NCI-H82 (cell line): ENCODE data around the gene GBX1.

ENCODE experiments used
- DNase-seq: peaks from one replicate; lab custom pipeline; 2025; lab: John Stamatoyannopoulos, UW

The GBX1 gene

DNA sequence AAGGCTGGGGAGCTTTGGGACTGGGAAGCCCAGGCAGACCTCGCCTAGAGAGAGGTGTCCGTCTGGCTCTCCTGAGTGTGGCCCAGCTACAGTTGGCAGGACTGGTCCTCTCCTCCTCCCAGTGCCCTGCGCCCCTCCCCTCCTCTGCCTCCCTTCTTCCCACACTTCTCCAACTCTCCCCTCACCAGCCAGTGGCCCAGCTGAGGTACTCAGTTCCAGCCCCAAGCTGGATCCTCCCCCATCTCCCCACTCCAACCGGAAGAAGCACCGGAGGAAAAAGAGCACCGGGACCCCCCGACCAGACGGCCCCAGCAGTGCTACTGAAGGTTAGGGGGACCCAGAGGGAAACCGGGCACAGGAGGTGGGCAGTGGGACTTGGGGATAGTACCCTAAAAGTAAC lies 27.7 kb downstream of the GBX1 start:
- DNase-seq, result no peak

DNA sequence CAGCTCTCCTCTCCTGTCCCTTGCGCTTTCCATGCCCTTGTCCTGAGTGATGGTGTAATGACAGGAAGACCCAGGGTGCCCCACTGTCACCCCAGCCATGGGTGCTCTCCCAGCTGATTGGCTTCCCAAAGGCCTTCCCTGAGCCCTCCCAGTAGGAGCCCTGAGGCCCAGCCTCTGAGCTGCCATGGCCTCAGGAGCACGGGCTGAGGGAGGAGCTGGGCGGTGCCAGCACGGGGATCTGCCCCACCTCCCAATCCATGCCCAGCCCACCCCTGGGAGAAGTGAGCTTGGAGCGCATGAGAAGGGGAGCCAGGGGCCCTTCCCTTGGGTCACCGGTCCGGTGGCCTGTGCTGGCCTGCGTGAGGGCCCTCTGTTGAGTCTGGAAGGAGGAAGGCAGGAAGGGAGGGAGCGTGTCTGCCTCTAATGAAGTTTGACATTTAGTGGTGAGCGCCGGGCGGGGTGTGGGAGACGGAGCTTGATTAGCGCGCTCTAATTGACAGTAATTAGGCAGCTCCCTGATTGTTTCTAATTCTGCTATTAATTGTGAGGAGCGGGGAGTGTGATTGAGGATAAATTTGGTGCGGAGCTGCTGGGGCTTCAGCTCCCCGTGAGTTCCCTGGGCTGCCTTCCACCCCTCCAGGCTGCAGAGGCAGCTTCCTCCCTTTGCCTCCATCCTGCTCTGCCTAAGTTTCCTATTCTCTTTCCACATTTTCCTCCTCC lies 28.3 kb downstream of the GBX1 start:
- no peak for DNase-seq

DNA sequence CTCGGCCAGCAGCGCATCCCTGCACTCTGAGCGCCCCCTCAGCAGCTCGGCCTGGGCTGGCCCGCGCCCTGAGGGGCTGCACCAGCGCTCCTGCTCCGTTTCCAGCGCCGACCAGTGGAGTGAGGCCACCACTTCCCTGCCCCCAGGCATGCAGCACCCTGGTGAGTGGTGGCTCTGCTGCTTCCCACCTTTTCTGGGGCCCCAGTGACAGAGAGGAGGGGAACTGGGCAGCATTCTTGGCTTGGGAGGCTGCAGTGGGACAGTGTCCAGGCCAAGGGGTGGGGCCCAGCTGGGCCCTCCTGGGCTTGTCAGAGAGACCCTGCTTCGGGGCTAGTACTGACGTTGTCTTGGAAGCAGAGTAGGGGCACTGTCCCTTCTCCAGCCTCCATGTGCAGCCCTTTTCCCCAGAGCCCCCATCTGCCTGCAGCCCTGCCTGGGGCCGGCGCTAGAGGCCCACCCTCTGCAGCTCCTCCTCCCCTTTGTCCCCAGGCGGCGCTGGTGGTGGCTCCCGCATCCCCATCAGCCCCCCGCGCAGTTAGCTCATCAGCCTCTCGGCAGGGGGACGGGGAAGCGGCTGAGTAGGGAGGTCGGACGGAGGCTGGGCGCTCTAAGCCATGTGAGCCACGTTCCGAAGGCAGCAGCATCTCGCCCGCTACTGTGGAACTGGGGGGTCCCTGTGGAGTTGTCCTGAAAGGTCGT lies 29.2 kb downstream of the GBX1 start:
- no peak for DNase-seq

DNA sequence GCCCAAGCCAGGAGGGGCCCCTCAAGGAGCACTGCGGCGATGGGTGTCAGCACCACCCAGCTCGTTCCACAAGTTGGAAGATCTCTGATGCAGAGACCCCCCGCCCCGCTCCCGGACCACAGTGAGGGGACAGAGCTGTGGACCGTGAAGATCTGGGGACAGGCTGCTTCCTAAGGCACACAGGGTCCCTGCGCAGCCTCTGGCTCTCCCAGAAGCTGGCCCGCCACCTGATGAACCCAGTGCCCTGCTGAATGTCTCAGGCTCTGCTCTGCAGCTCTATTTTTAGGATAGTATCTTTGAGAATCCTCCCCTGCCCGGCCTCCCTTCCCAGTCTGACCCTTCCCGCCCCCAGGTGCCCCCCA lies 29.7 kb downstream of the GBX1 start:
- no peak for DNase-seq

- DNase-seq, result no peak
These were observed 30.3 kb downstream of the GBX1 start for GRCh38 chr7:151137076-151137675.

DNA sequence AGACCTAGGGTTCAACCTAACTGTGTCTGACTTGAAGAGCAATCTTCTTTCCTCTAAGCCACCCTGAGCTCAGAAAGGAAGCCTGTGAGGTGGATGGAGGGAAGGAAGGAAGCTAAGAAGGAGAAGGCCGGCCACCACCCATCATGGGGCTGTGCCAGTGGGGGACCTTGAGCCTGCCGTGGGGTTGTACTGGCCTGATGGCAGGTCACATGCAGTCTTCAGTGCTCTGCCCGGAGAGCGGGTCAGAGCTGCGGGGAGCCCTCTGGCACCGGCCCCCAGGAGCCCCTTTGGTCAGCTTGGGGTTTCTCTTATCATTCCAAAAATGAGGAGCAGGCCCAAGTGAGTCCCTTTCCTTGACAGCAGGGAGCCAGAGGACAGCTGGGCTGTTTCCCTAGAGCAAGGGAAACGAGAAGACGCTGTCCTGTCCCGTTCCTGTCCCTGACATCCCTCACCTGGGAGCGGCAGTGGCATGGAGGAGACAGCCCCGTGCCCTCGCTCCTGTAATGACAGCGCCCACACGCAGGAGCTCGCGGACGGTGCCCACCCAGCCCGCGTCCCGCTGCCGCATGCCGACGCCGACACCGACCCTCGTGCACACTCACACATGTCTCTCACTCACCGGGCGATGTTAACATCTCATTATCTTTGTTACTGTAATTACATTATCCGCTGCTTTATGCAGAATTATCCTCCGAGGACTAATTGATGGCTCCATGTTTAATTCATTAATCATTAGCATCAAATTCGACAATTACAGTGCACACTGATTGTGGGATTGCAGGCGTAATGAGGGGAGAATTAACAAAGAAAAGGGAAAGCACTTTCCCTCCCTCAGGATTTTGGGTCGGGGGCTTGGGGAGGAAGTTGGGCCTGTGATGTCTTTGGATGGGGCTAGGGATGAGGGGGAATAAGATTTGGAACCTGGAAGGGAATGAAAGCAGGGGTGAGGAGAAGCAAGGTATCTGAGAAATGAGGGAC lies 31.3 kb downstream of the GBX1 start:
- DNase-seq, result no peak

DNA sequence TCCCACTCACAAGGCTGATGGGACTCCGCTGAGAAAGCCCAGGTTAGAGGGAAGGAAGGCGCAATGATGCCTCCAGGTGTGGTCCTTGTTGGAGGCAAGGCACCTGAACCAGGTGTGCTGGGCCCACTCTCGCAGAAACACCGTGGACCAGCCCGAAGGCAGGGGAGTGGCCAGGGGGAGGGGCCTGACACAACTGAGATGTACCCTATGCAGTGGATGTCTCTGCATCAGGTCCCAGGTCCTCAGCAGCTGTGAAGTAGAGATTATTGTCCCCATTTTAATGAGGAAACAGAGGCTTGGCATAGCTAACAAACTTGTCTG lies 32.0 kb downstream of the GBX1 start:
- DNase-seq, result no peak

DNA sequence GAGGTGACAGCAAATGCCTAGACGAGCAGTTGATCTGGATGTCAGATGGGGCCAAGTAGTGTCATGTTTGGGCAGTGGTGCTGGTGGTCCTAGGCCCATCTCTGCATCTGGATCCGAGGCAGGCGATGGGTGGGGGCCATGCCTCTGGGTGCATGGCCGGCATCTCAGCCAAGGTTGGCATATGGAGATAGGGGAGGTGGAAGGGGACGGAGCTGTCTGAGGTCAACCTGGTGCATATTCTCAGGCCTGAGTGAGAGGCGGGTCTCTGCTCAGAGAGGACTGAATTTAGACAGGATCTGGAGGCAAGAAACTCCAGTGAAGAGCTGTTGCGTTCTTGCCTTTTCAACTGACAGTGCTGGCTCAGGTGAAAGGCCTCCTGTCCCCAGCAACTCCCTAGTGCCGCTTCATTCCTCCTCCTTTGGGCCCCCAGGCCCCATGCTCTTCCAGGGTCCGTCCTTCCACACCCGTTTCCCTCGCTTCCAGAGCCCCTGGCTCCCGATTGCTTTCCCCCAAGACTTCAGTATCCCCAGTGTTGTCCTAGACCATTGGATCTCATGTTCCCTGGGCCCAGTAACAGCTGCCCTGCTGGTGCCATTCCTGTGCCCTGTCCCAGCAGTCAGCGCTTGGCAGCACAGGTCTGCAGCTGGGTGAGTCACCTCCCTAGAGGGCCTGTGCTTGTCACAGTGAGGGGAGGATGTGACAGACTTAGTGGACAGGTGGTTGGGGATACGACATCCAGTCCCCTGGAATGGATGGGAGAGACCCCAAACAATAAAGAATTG lies 32.6 kb downstream of the GBX1 start:
- no peak for DNase-seq

DNA sequence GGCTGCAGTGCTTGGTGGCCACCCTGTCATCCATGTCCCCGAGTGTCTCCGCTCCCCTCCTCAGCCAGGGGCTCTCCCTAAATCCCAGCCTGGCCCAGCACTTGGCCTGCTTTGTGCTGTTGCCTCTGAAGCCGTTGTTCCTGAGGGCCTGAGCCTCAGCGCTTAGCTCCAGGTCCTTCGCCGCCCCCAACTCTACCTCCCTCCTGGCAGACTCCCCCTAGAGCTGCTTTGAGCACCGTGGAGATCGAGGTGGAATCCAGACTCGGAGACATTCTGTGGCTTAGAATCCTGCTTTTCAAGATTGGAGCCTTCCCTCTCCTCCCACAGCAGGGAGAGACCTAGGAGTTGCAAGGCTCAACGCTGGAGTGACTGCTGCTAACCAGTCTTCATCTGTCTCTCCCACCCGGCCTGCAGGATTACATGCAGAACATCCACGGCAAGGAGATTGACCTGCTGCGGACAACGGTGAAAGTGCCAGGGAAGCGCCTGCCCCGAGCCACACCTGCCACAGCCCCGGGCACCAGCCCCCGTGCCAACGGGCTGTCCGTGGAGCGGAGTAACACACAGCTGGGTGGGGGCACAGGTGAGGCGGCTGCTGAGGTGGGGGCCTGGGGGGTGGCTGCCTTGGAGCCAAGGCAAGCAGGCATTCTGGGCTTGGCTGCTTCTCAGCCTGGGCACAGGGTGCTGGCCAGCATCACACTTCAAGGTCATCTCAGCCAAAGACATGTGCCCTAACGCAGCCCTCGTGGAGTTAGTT lies 33.3 kb downstream of the GBX1 start:
- DNase-seq, result no peak

DNA sequence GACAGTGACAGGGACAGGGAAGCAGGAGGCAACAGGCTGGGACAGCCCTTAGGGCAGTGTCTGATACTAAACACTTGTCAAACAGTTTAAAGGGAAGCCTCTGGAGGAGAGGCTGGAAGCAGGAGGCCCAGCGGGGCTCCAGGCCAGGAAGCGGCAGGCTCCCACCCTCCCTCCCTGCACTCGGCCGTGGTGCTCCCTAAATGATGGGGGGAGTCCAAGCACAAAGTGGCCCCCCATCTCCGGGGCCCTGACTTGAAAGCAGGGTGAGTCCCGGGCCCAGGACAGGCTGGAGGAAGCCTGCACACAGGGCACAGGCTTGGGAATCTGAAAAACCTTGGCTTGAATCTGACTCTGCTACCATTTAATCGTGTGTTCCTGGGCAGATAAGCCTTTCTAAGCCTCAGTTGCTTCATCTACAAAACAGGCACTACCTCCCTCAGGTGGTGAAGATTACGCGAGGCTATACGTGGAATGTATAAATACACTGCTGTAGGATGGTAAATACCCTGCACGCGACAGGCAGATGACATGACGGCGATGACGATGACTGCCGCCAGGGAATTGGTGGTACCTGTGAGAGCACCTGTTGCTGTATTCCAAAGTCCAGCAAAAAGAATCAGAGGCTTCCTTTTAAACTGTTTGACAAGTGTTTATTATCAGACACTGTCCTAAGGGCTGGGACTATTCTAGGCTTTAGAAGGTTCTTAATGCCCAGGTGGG lies 34.1 kb downstream of the GBX1 start:
- no peak for DNase-seq

DNA sequence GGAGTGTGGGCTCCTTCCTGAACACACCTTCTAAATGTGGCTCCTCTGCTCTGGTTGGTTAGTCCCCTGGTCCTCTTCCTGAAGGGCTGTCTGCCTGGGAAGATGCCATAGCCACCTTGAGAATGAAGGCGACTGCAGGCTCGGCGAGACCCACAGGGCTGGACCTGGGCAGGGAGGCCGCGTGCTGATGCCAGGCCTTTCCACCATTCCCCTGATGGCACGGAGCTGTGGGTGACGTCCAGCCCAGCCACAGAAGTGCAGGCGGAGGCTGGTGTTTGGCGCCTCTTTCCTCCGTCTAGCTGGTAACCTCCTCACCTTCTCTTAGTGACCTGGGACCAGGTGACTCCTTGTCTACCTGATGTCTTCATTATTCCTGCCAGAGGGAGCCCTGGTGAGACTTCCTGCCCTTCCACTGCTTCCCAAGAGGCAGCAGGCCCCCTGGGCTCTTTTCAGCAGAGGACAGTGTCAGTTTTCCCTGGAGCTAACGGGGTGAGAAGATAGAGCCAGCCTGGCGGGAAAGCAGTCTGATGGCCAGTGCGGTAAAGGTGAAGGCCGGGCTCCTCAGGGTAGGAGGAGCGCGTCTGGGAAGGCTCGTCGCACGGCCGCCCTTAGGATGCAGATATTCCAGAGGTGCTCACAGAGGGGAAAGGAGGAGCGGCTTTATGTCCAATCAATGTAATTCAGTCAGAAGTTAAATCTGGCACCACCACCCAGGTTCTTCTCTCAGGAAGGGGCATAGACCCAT lies 34.9 kb downstream of the GBX1 start:
- DNase-seq, result no peak

DNA sequence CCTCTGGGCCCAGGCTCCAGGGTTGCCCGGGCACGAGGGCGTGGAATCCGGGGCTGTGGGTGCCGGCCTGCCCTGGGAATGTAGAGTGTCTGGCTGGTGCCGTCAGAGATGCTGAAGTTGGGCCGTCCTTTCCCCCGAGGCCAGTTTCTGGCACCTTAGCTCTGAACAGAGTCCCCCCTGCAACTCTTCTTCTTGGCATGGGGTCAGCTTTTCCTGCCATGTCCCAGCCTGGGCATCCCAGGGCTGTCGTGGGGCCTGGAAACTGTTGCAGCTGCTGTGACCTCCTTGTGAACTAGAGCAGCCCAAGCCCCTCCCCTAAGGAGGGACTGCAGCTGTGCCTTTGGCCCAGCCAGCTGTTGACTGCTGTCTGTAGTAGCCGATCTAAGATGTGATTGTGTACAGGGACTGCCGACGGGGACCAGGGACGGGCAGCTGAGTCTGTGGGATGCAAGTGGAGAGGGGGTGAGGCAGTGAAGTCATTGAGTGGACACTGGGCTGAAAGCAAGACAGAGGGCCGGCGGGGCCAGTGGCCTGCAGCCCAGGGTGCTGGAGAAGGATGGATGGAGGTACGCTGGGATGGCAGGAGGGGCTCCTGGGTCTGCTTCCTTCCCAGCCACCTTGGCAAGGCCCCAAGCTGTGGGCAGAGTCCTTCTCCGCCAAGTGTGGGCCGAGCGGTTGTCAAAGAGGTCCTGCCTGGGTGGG lies 35.8 kb downstream of the GBX1 start:
- no peak for DNase-seq

GRCh38 chr7:151131224-151131591 lies 36.3 kb downstream of the GBX1 start:
- DNase-seq, result no peak

- DNase-seq, result no peak
These were observed 36.7 kb downstream of the GBX1 start for GRCh38 chr7:151130741-151131157.

- DNase-seq, result no peak
These were observed 37.4 kb downstream of the GBX1 start for GRCh38 chr7:151129960-151130591.

GRCh38 chr7:151129117-151129959 lies 38.2 kb downstream of the GBX1 start:
- DNase-seq, result no peak

GRCh38 chr7:151128716-151129115 lies 38.8 kb downstream of the GBX1 start:
- DNase-seq, result no peak

- DNase-seq, result no peak
These were observed 39.4 kb downstream of the GBX1 start for GRCh38 chr7:151128144-151128543.
